ENCODE results near the gene CFAP52.

Gene CFAP52

DNA sequence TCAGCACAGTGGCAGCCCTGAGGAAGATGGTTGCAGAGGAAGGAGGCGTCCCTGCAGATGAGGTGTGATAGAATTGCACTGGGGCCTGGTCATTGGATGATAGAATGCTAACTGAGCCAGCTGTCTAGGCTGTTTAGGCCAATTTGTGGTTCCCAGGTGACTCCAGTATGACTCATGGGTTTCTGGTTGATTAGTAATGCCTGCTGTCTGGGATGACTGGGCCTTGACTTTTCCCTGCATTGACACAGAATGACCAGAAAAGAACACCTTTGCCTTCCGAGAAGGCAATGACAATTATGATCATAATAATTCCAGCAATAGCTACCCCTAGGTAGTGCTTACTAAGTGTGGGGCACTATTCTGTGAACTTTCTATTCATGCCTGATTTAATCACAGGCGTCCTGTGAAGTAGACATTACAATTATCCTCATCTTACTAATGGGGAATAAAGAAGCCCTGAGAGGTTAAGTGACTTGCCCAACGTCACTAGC lies 100.4 kb downstream of the CFAP52 start:
- TF ChIP-seq, protein P1, sequence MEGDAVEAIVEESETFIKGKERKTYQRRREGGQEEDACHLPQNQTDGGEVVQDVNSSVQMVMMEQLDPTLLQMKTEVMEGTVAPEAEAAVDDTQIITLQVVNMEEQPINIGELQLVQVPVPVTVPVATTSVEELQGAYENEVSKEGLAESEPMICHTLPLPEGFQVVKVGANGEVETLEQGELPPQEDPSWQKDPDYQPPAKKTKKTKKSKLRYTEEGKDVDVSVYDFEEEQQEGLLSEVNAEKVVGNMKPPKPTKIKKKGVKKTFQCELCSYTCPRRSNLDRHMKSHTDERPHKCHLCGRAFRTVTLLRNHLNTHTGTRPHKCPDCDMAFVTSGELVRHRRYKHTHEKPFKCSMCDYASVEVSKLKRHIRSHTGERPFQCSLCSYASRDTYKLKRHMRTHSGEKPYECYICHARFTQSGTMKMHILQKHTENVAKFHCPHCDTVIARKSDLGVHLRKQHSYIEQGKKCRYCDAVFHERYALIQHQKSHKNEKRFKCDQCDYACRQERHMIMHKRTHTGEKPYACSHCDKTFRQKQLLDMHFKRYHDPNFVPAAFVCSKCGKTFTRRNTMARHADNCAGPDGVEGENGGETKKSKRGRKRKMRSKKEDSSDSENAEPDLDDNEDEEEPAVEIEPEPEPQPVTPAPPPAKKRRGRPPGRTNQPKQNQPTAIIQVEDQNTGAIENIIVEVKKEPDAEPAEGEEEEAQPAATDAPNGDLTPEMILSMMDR (IDR thresholded peaks at IDR 0.05; ENCODE audit: low read depth, low read length), result no peak
- DNase-seq, result no peak
- H3K36me3 ChIP-seq, result no peaks in the 10 kb centered on the region
- no peaks in the 10 kb centered on the region for H3K9me3 ChIP-seq
- no peaks in the 10 kb centered on the region for H3K27me3 ChIP-seq
- H3K4me1 ChIP-seq, result no peaks in the 10 kb centered on the region
- no peak overlapping the region for H3K4me3 ChIP-seq (ENCODE audit: low read depth, low read length)

DNA sequence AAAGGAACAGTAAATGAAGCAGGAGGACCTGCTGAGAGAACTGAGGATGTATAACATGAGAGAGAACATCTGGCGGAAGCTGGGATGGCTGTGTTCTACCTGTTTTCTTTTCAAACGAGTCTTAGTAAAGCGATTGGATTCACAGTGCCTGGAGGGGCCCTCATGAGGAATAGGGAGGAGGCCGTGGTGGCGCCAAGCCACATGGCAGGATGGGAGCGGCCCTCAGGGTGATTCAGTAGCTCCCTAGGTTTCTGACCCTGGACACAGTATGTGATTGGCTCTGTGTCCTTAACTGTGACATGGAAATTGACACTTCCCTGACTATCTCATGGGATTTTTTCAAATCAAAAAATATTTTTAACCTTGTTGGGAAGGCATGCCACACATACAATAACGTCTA lies 101.0 kb downstream of the CFAP52 start:
- no peak overlapping the region for H3K4me3 ChIP-seq (ENCODE audit: low read depth, low read length)
- no peaks in the 10 kb centered on the region for H3K4me1 ChIP-seq
- no peaks in the 10 kb centered on the region for H3K9me3 ChIP-seq
- TF ChIP-seq, protein P1 (IDR thresholded peaks at IDR 0.05; ENCODE audit: low read depth, low read length), result no peak
- no peak for DNase-seq
- H3K36me3 ChIP-seq, result no peaks in the 10 kb centered on the region
- H3K27me3 ChIP-seq, result no peaks in the 10 kb centered on the region

DNA sequence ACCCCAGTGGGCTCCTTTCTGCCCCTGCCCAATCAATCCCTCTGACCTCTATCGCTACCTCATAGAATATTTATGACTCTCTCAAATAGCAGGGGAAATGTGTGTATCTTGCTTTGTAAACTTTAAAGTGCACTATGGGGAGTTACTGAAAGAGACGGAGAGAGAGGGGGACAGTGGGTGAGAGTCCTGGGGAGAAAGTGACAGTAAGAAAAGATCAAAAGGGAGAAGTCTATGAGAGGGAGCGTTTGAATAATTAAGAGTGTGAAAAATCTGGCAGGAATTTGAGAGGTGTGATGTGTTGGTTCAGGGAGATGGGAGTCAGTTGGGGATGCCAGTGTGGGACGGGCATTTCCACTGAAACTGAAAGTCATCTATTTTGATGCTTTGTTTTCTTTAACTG lies 101.5 kb downstream of the CFAP52 start:
- Histone ChIP-seq H3K36me3 (no peaks in the 10 kb centered on the region), H3K4me3 (ENCODE audit: low read depth, low read length) (no peak overlapping the region), H3K4me1 (no peaks in the 10 kb centered on the region), H3K9me3 (no peaks in the 10 kb centered on the region), H3K27me3 (no peaks in the 10 kb centered on the region)
- no peak for DNase-seq
- TF ChIP-seq, protein P1 (IDR thresholded peaks at IDR 0.05; ENCODE audit: low read depth, low read length), result no peak

DNA sequence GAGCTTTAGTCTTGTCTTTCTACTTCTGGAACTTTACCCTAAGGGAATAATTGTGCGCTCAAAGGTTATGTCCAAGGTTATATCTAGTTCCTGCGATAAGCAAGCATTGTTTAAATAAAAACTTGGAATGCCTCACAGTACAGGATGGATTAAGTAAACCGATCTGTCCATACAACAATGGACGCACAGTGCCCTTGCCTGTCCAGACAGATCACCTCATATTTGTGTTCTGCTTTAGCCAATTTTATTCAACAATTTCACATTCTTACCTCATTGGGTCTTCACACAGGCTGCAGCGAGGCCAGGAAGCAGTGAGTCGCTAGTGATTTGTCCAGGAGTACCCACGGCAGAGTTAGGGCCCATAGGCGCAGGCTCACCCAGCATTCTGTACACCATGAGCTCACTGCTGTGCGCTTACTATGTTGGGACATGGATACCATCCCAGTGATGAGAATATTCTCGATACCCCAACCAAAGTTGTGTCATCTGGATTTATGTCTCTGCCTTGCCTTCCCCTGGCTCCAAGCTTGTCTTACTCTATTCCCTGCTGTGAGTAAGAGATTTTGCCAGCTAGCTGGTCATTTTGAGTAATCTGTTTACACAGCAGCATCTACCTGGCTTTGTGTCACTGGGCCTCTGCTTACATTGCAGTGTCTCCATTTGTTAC lies 108.6 kb downstream of the CFAP52 start:
- no peaks in the 10 kb centered on the region for H3K27me3 ChIP-seq
- DNase-seq, result no peak
- no peaks in the 10 kb centered on the region for H3K36me3 ChIP-seq
- H3K4me1 ChIP-seq, result no peaks in the 10 kb centered on the region
- H3K4me3 ChIP-seq (ENCODE audit: low read depth, low read length), result no peak overlapping the region
- no peaks in the 10 kb centered on the region for H3K9me3 ChIP-seq
- TF ChIP-seq, protein P1 (IDR thresholded peaks at IDR 0.05; ENCODE audit: low read depth, low read length), result no peak
